Ascending aorta (tissue), 2 donors: ENCODE results near the gene MAP3K15. TPM values are rescaled to one million over a fixed set of nuclear protein-coding genes. Genes with fewer than 3 reads are reported as not detected.

Source experiments
- DNase-seq, 2 donors: peaks; one replicate each; pipeline ENCODE4 v3.0.0-alpha.2; 2019; ENCODE audit warnings: low spot score in 2 of 2
- H3K27ac ChIP-seq, 2 donors: fragments of 200-600 bp; sonication (generic); one replicate each; pipeline ENCODE4 v1.5.1; 2016 to 2017; ENCODE audit warnings: mild to moderate bottlenecking in 1 of 2
- H3K27me3 ChIP-seq: fragments of 200-600 bp; sonication (generic); one replicate; pipeline ENCODE4 v1.5.1; 2017
- H3K36me3 ChIP-seq, 2 donors: fragments of 200-600 bp; sonication (generic); one replicate each; pipeline ENCODE4 v1.5.1; 2016
- H3K4me1 ChIP-seq, 2 donors: fragments of 200-600 bp; sonication (generic); one replicate each; pipeline ENCODE4 v1.5.1; 2016 to 2017; ENCODE audit warnings: mild to moderate bottlenecking in 1 of 2
- H3K4me3 ChIP-seq, 2 donors: fragments of 200-600 bp; sonication (generic); one replicate each; pipeline ENCODE4 v1.5.1; 2016 to 2017; ENCODE audit warnings: mild to moderate bottlenecking in 1 of 2
- H3K9me3 ChIP-seq, 2 donors: fragments of 200-600 bp; sonication (generic); one replicate each; pipeline ENCODE4 v1.5.1; 2016
- CTCF ChIP-seq, 3 experiments: fragments of 200-600 bp in 2 of 3; fragments of 450-650 bp in 1 of 3; sonication (generic) in 2 of 3; IDR thresholded peaks; one replicate each; pipeline ENCODE4 v1.5.1; 2016 to 2019; ENCODE audit warnings: antibody characterized with exemption in 3 of 3, mild to moderate bottlenecking in 1 of 3, moderate library complexity in 1 of 3
- intact Hi-C: fragments of 100-400 bp; cut with DNase I; formaldehyde crosslinking; loops from one replicate; pipeline ENCODE4 v1.15.1; 2023
- total RNA-seq: library from RNA; depleted of rRNA; stranded (reverse); fragments of >200 nt; gene quantifications from one replicate; pipeline ENCODE4 v1.1.0, GENCODE V29; 2016

The MAP3K15 gene
- total RNA-seq, 1 donor from 2014 or later, result 0.21 TPM

DNA sequence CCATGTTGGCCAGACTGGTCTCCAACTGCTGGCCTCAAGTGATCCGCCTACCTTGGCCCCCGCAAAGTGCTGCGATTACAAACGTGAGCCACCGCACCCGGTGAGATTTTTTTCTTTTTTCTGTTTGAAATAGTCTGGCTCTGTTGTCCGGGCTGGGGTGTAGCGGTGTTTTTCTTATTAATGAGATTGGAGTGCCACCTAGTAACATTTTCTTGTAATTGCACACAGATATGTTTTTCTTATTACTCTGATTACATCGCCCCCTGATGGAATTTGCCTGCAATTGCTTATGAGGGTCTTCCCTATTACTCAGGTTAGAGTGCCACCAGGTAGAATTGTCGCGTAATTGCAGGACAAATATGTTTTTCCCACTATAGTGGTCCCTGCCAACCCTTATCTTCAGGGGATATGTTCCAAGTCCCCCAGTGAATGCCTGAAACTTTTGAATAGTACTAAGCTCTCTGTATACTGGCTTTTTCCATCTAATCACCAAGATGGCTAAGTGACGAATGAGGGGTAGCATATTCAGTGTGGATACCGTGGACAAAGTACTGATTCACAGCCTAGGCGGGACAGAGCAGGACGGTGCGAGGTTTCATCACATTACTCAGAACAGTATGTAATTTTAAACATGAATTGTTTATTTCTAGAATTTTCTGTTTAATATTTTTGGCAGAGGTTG is 180.2 kb downstream of the MAP3K15 start:
- Histone ChIP-seq H3K36me3 (no peaks in the 10 kb centered on the region), H3K27ac (no peak overlapping the region), H3K4me1 (no peaks in the 10 kb centered on the region), H3K9me3 (peaks cover 4 to 9% of the 10 kb centered on the region in 2 donors), H3K27me3 (no peaks in the 10 kb centered on the region), H3K4me3 (no peak overlapping the region)
- TF ChIP-seq CTCF (IDR thresholded peaks at IDR 0.05), result no peak
- no peak for DNase-seq
- intact Hi-C loops, result loop anchor here (1.0 to 10.0 kb wide), 4 partner anchors 213 to 944 kb away; partner anchors contain the start of gene ADGRG2

- intact Hi-C loops, result loop anchor here (5.0 to 10.0 kb wide), 3 partner anchors 211 to 401 kb away; partner anchors contain the start of gene ADGRG2
- no peak for DNase-seq
- no peak overlapping the region for H3K27ac ChIP-seq
- TF ChIP-seq CTCF (IDR thresholded peaks at IDR 0.05), result no peak
- no peak overlapping the region for H3K4me3 ChIP-seq
- H3K9me3 ChIP-seq, result peaks cover 4 to 9% of the 10 kb centered on the region in 2 donors
- no peaks in the 10 kb centered on the region for H3K36me3 ChIP-seq
- H3K4me1 ChIP-seq, result no peaks in the 10 kb centered on the region
- H3K27me3 ChIP-seq, result no peaks in the 10 kb centered on the region
Observed at GRCh38 chrX:19332983-19333382, 182.3 kb downstream of the MAP3K15 start.

DNA sequence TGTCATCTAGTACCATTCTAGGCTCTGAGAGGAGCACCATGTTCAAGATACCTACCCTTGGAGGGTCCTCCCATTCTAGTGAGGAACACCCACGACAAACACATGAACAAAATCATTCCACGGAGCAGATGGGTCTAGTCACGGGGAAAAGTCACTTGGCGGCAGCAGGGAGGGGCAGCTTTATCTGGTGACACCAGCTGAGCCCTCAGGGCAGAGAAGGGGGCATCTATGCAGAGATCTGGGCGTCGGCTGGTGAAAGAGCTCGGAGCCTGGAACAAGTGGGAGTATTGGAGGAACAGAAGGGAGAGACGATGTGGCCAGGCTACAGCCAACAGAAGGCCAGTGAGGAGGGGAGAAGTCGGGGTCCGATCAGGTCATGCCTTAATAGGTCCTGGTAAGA is 183.5 kb downstream of the MAP3K15 start:
- no peak overlapping the region for H3K27ac ChIP-seq
- no peaks in the 10 kb centered on the region for H3K36me3 ChIP-seq
- peaks cover 4 to 9% of the 10 kb centered on the region in 2 donors for H3K9me3 ChIP-seq
- H3K27me3 ChIP-seq, result no peaks in the 10 kb centered on the region
- no peak overlapping the region for H3K4me3 ChIP-seq
- no peaks in the 10 kb centered on the region for H3K4me1 ChIP-seq
- intact Hi-C loops, result loop anchor here (5.0 to 10.0 kb wide), 3 partner anchors 210 to 400 kb away; partner anchors contain the start of gene ADGRG2
- DNase-seq, result no peak
- no peak for TF ChIP-seq CTCF (IDR thresholded peaks at IDR 0.05)

DNA sequence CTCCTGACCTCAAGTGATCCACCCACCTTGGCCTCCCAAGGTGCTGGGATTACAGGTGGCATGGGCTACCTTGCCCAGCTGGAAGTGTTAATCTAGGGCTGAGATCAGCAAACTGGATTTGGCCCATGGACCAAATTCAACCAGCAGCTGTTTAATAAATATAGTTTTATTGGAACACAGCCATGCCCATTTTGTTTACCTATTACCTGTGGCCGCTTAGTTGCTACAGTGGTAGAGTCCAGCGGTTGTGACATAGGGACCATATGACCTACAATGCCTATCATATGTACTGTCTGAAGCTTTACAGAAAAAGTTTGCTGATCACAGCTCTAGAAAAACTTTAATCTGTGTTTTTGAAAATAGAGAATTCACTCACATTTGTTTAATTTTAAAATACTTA is 188.7 kb downstream of the MAP3K15 start:
- intact Hi-C loops, result no loop called here
- DNase-seq, result no peak
- Histone ChIP-seq H3K9me3 (no peaks in the 10 kb centered on the region), H3K4me3 (no peak overlapping the region), H3K27me3 (no peaks in the 10 kb centered on the region), H3K4me1 (no peaks in the 10 kb centered on the region), H3K27ac (no peak overlapping the region), H3K36me3 (no peaks in the 10 kb centered on the region)
- no peak for TF ChIP-seq CTCF (IDR thresholded peaks at IDR 0.05)

Other genes starting within 250 kb of the MAP3K15 start
- gene PDHA1, start 171.6 kb downstream of the MAP3K15 start, total RNA-seq, result 30.9 TPM